ENCODE measurements around the gene ZCCHC14.
"Not testable (repeated sequence)": the region's sequence is repeated elsewhere in the genome, so short reads cannot be mapped to it uniquely, and the experiment has no call there.

ZCCHC14 gene

DNA sequence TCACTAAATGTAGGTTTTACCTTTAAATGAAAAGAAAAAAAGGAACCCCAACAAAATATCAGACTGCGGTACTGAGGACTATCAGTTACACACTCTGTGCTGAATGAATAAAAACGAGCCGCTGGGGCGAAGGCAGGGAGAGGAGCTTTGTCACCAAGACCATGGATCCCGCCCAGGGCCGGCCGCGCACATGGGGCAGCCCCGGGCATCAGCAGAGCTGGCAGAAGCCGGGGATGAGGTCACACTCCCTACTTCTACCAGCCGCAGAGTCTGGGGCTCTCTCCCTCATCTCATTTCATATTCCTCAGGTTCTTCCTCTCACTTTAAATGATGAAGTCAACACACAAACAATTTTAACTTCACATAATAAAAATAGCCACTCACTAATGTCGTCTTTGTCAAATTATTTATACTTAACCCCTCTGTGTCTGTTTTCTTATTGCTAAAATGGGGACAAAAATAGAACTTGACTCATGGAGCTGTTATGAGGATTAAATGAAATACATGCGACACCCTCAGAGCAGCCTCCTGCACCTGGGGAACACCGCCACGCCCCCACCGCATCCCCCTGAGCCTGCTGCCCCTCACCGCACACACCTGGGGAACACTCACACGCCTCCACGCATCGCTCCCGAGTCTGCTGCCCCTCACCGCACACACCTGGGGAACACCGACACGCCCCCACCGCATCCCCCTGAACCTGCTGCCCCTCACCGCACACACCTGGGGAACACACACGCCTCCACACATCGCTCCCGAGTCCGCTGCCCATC is 15.4 kb downstream of the ZCCHC14 start:
- not testable (repeated sequence) for DNase-seq (ENCODE audit: low spot score)

GRCh38 chr16:87474566-87474996 is 18.2 kb downstream of the ZCCHC14 start:
- DNase-seq (ENCODE audit: low spot score), result no peak

DNA sequence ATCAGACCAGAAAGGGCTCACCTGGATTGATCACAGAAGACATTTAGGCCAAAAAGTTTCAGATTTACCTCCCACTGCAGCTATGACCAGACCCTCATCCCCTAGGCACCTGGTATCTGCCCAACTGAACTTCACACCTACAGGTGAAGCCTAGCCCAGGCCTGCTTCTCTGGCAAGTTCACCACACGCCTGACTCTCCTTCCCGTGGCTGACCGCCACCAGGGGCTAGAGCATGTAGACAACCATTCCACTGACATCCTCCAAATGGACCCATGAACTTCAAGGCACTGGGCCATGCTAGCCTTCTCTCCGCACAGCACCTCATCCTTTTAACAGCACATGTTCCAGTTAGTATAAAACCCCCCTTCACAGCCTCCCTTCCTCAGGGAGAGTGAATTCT is 18.8 kb downstream of the ZCCHC14 start:
- DNase-seq (ENCODE audit: low spot score), result no peak

GRCh38 chr16:87472935-87473334 is 19.9 kb downstream of the ZCCHC14 start:
- DNase-seq (ENCODE audit: low spot score), result no peak

DNA sequence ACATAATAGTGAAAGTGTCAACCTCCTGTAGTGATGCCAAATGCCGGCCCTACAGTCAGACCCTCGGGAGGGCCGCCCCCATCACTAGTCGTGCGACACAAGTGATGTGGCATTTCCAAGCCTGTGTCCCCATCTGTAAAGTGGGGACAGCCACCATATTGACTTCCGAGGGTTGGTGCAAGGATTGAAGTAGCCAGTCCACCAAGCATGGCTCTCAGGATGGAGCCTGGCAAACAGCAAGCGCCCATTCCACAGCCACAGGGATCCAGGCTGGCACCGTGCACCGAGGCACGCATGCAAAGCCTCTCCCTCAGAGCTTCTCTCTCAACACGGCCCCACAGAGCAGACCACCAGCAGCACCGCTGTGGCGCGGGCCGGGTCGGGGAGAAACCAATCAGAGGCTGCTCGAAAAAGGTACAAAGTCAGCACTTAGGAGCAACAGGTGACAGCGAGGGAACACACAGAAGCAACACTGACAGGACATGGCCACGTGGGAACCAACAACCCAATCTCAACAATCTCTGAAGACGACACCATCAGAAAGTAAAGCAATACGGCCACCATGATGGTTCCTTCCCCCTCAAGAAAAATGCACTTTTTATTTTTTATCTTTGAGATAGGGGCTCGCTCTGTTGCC is 20.6 kb downstream of the ZCCHC14 start:
- DNase-seq (ENCODE audit: low spot score), result no peak

GRCh38 chr16:87471278-87472141 is 21.3 kb downstream of the ZCCHC14 start:
- no peak for DNase-seq (ENCODE audit: low spot score)

DNA sequence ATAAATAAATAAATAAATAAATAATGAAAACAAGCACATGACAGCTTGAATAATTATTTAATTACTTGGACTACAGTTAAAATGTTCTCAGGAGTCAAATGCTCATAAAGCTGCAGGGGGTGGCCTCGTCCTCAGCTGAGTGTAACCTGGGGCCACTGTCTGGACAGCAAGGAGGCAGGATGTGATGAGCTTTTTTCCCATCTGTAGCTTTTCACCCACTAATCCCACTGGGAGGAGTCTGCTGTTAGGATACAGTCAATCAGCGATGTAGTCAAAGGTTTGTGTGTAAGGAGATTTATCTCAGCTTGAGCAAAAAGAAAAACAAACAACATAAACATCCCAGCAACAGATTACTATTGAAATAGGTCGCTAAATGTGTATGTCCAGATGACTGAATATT is 22.5 kb downstream of the ZCCHC14 start:
- no peak for DNase-seq (ENCODE audit: low spot score)

DNA sequence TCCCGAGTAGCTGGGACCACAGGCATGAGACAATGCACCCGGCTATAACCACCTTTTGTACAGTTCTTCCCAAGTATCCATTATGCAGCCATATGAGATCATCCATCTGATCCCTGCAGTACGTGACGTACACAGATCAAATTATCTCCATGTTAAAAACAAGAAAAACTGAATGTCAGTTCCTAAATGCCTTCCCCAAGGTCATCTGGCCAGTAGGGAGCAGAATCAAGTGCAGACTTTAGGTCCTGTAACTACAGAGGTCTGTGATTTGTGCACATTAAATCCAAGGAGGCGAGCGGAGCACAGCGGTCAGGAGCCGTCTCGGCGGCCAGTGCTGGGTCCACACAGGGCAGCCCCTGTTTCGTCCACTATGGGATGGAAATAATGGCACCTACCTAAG is 23.7 kb downstream of the ZCCHC14 start:
- no peak for DNase-seq (ENCODE audit: low spot score)

GRCh38 chr16:87468550-87468949 is 24.3 kb downstream of the ZCCHC14 start:
- DNase-seq (ENCODE audit: low spot score), result no peak

DNA sequence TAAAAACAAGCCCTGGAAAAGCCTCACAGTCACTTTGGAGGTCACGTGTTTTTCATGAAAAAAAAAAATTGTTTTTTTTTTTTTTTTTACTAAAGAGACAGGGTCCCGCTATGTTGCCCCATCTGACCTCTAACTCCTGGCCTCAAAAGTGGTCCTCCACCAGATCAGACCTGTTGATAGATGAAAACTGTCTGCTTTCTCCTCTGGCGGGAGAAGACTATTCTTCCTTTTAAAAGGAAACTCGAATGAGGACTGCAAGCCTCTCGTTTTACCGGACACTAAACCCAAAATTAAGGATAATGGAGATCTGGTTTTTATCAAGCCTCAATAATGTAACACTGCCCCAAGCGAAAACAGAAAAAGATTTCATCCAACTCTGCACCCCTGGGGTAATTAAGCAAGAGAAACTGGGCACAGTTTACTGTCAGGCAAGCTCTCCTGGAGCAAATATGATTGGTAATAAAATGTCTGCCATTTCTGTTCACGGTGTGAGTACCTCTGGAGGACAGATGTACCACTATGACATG is 25.8 kb downstream of the ZCCHC14 start:
- DNase-seq (ENCODE audit: low spot score), result no peak

GRCh38 chr16:87465879-87466278 is 26.9 kb downstream of the ZCCHC14 start:
- DNase-seq (ENCODE audit: low spot score), result no peak

- no peak for DNase-seq (ENCODE audit: low spot score)
Measured at GRCh38 chr16:87465306-87465705, 27.5 kb downstream of the ZCCHC14 start.

- no peak for DNase-seq (ENCODE audit: low spot score)
Measured at GRCh38 chr16:87464691-87465300, 28.0 kb downstream of the ZCCHC14 start.

DNA sequence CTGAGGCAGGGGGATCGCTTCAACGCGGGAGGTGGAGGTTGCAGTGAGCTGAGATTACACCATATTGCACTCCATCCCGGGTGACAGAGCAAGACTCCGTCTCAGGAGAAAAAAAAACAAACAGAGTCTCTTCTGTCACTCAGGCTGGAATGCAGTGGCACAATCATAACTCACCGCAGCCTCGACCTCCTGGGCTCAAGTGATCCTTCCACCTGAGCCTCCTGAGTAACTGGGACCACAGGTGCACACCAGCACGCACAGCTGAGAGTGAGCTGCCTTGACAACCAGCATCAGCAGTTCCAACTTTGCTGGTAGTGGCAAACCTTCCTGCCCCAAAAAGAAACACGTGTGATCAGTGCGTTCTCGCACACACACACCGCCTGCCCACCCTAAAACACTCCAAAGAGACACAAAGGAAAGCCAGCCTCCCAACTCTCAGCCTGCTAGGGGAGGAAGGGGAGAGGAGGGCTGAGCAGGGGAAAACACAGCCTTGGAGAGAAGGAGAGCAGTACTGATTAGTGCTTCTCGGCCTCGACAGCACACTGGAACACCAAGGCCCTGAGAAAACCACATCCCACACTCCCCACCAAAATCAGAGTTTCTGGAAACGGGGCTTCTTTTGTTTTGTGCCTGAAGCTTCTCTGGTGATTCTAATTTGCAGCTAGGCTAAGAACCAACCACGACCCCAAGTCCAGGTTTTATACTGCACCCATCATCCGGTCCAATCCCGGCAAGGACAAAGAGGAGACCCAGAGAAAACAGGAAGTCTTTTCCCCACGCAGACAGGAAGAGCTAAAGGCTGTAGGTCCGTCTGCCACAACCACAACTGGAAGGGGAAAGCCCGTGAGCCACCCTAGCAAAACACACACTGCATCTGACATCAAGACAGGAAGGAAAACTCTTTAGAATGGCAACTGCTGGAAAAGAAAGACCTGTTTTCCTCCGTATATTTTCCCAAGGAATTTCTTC is 28.8 kb downstream of the ZCCHC14 start:
- peak; percentile 34 for DNase-seq (ENCODE audit: low spot score)

GRCh38 chr16:87461466-87461991 is 31.3 kb downstream of the ZCCHC14 start:
- peak; percentile 14 for DNase-seq (ENCODE audit: low spot score)

- DNase-seq (ENCODE audit: low spot score), result no peak
Measured at GRCh38 chr16:87460936-87461335, 31.9 kb downstream of the ZCCHC14 start.

GRCh38 chr16:87459833-87460232 is 33.0 kb downstream of the ZCCHC14 start:
- no peak for DNase-seq (ENCODE audit: low spot score)

- no peak for DNase-seq (ENCODE audit: low spot score)
Measured at GRCh38 chr16:87459027-87459426, 33.8 kb downstream of the ZCCHC14 start.

- no peak for DNase-seq (ENCODE audit: low spot score)
Measured at GRCh38 chr16:87458424-87458915, 34.4 kb downstream of the ZCCHC14 start.

- DNase-seq (ENCODE audit: low spot score), result peak; percentile 9
Measured at GRCh38 chr16:87457709-87458423, 35.0 kb downstream of the ZCCHC14 start.

Data from CD4-positive, alpha-beta T cell treated with Interleukin-6 at 100 ng/mL for 8 hours (primary cell).